WTC11 (cell line): ENCODE measurements around the gene RBP3. TPM values are rescaled to one million over a fixed set of nuclear protein-coding genes. Genes with fewer than 3 reads are reported as not detected.

Experiments used
- ATAC-seq: fragments of 200-7000 bp; cut with Tn5 transposase; 2 replicates; pipeline ENCODE4 v1.10.0; 2021; ENCODE audit warnings: mild to moderate bottlenecking, moderate library complexity
- CTCF ChIA-PET: fragments of 300-600 bp; sonication (Branson Sonifier 250); formaldehyde crosslinking; loops from one replicate; lab custom pipeline; 2021; ENCODE audit warnings: antibody characterized with exemption; lab: Charles Lee
- POLR2A ChIA-PET: fragments of 350-600 bp; sonication (Branson Sonifier 250); formaldehyde crosslinking; loops from one replicate; lab custom pipeline; 2021; ENCODE audit warnings: antibody characterized with exemption; lab: Charles Lee
- DNase-seq: peaks from one replicate; pipeline ENCODE4 v3.0.0; 2021; ENCODE audit warnings: low spot score
- H3K27ac Mint-ChIP-seq: 2 replicates; pipeline ENCODE4 v1.8.0; 2021; ENCODE audit warnings: mixed read lengths
- H3K27me3 Mint-ChIP-seq: 2 replicates; pipeline ENCODE4 v1.8.0; 2021; ENCODE audit warnings: low read depth, mild to moderate bottlenecking, moderate library complexity, mixed read lengths
- H3K36me3 Mint-ChIP-seq: 2 replicates; pipeline ENCODE4 v1.8.0; 2021; ENCODE audit warnings: mixed read lengths
- H3K4me1 Mint-ChIP-seq: 2 replicates; pipeline ENCODE4 v1.8.0; 2022; ENCODE audit warnings: mixed read lengths
- H3K4me3 Mint-ChIP-seq: 2 replicates; pipeline ENCODE4 v1.8.0; 2021; ENCODE audit warnings: mild to moderate bottlenecking, moderate library complexity, mixed read lengths
- H3K9me3 Mint-ChIP-seq: 2 replicates; pipeline ENCODE4 v1.8.0; 2021; ENCODE audit warnings: mixed read lengths
- ATF3 ChIP-seq: sonication (generic); formaldehyde crosslinking; conservative IDR thresholded peaks from 2 replicates; pipeline ENCODE4 v1.8.1; 2022; ENCODE audit warnings: mild to moderate bottlenecking, missing genetic modification reagents
- CREB1 ChIP-seq: sonication (generic); formaldehyde crosslinking; IDR thresholded peaks from 2 replicates; pipeline ENCODE4 v1.8.0; 2023; ENCODE audit warnings: mild to moderate bottlenecking, missing genetic modification reagents
- FOXJ3 ChIP-seq: sonication (generic); formaldehyde crosslinking; IDR thresholded peaks from 2 replicates; pipeline ENCODE4 v1.9.0; 2021; ENCODE audit warnings: missing genetic modification reagents, mild to moderate bottlenecking, borderline replicate concordance
- GRHL2 ChIP-seq: fragments of 250-450 bp; sonication (Bioruptor Pico); IDR thresholded peaks from 2 replicates; pipeline ENCODE4 v1.8.0; 2022; ENCODE audit warnings: mild to moderate bottlenecking, moderate library complexity; ENCODE audit not compliant: insufficient replicate concordance, severe bottlenecking
- KAT7 ChIP-seq: sonication (generic); formaldehyde crosslinking; IDR thresholded peaks from 2 replicates; pipeline ENCODE4 v1.8.1; 2023; ENCODE audit warnings: missing genetic modification reagents, mild to moderate bottlenecking, borderline replicate concordance
- MAX ChIP-seq: sonication (generic); formaldehyde crosslinking; IDR thresholded peaks from 2 replicates; pipeline ENCODE4 v1.8.0; 2022; ENCODE audit warnings: mild to moderate bottlenecking, missing genetic modification reagents
- MXD4 ChIP-seq: fragments of 250-450 bp; sonication (Bioruptor Pico); IDR thresholded peaks from 2 replicates; pipeline ENCODE4 v1.8.0; 2021; ENCODE audit warnings: mild to moderate bottlenecking, moderate library complexity, borderline replicate concordance
- SP1 ChIP-seq: sonication (generic); formaldehyde crosslinking; conservative IDR thresholded peaks from 2 replicates; pipeline ENCODE4 v1.8.1; 2022; ENCODE audit warnings: missing genetic modification reagents
- ZNF219 ChIP-seq: sonication (generic); formaldehyde crosslinking; IDR thresholded peaks from 2 replicates; pipeline ENCODE4 v1.8.0; 2023; ENCODE audit warnings: missing genetic modification reagents, mild to moderate bottlenecking, borderline replicate concordance
- ZNF232 ChIP-seq: sonication (generic); formaldehyde crosslinking; IDR thresholded peaks from 2 replicates; pipeline ENCODE4 v1.8.0; 2022; ENCODE audit warnings: mild to moderate bottlenecking, missing genetic modification reagents
- ZNF263 ChIP-seq: sonication (generic); formaldehyde crosslinking; IDR thresholded peaks from 2 replicates; pipeline ENCODE4 v1.8.1; 2022; ENCODE audit warnings: low read depth, mild to moderate bottlenecking, moderate library complexity, missing genetic modification reagents
- ZNF317 ChIP-seq: sonication (generic); formaldehyde crosslinking; IDR thresholded peaks from 2 replicates; pipeline ENCODE4 v1.8.1; 2023; ENCODE audit warnings: low read depth, mild to moderate bottlenecking, moderate library complexity, missing genetic modification reagents, borderline replicate concordance
- ZNF396 ChIP-seq: fragments of 250-450 bp; sonication (Bioruptor Pico); IDR thresholded peaks from 2 replicates; pipeline ENCODE4 v1.8.0; 2021; ENCODE audit warnings: mild to moderate bottlenecking, moderate library complexity, borderline replicate concordance
- ZNF425 ChIP-seq: fragments of 250-450 bp; sonication (Bioruptor Pico); conservative IDR thresholded peaks from 2 replicates; pipeline ENCODE4 v1.9.0; 2021; ENCODE audit warnings: mild to moderate bottlenecking
- total RNA-seq: library from RNA; stranded (reverse); gene quantifications from 3 replicates; pipeline ENCODE4 v1.2.3, GENCODE V29; 2021
- TF ChIP-seq, protein P1 (sequence below): sonication (generic); formaldehyde crosslinking; IDR thresholded peaks from 2 replicates; pipeline ENCODE4 v1.8.0; 2023; ENCODE audit warnings: missing genetic modification reagents, mild to moderate bottlenecking, borderline replicate concordance
- TF ChIP-seq, protein P2 (sequence below): sonication (generic); formaldehyde crosslinking; IDR thresholded peaks from 2 replicates; pipeline ENCODE4 v1.8.1; 2023; ENCODE audit warnings: mild to moderate bottlenecking, moderate library complexity, missing genetic modification reagents

The RBP3 gene
- total RNA-seq, 1 experiment from 2014 or later = not detected

- no peak overlapping the region for H3K27ac Mint-ChIP-seq
- peaks cover 32% of the 10 kb centered on the region for H3K4me1 Mint-ChIP-seq
- H3K4me3 Mint-ChIP-seq = no peak overlapping the region
- DNase-seq (no peak), ATAC-seq (no peak)
- no peaks in the 10 kb centered on the region for H3K9me3 Mint-ChIP-seq
- H3K27me3 Mint-ChIP-seq = no peaks in the 10 kb centered on the region; the same call in 1 of the 2 replicates
- no peaks in the 10 kb centered on the region for H3K36me3 Mint-ChIP-seq
- ChIA-PET POLR2A (no interaction called here), CTCF (interaction anchor here (1.0 to 3.4 kb wide), 6 partner anchors 9 to 357 kb away, joined by 3 to 12 read pairs (median 4); partner anchors contain the start of gene ZNF488)
- TF ChIP-seq ATF3 (CRISPR knock-in tag) (no peak), ZNF425 (CRISPR knock-in tag) (no peak), SP1 (CRISPR knock-in tag) (no peak), GRHL2 (CRISPR knock-in tag) (no peak), ZNF317 (CRISPR knock-in tag) (no peak), ZNF219 (CRISPR knock-in tag) (no peak), ZNF232 (CRISPR knock-in tag) (no peak), ZNF396 (CRISPR knock-in tag) (no peak), ZNF263 (CRISPR knock-in tag) (no peak), KAT7 (CRISPR knock-in tag) (no peak), MAX (CRISPR knock-in tag) (no peak), FOXJ3 (CRISPR knock-in tag) (no peak), CREB1 (no peak), MXD4 (no peak)
- TF ChIP-seq, protein P1, sequence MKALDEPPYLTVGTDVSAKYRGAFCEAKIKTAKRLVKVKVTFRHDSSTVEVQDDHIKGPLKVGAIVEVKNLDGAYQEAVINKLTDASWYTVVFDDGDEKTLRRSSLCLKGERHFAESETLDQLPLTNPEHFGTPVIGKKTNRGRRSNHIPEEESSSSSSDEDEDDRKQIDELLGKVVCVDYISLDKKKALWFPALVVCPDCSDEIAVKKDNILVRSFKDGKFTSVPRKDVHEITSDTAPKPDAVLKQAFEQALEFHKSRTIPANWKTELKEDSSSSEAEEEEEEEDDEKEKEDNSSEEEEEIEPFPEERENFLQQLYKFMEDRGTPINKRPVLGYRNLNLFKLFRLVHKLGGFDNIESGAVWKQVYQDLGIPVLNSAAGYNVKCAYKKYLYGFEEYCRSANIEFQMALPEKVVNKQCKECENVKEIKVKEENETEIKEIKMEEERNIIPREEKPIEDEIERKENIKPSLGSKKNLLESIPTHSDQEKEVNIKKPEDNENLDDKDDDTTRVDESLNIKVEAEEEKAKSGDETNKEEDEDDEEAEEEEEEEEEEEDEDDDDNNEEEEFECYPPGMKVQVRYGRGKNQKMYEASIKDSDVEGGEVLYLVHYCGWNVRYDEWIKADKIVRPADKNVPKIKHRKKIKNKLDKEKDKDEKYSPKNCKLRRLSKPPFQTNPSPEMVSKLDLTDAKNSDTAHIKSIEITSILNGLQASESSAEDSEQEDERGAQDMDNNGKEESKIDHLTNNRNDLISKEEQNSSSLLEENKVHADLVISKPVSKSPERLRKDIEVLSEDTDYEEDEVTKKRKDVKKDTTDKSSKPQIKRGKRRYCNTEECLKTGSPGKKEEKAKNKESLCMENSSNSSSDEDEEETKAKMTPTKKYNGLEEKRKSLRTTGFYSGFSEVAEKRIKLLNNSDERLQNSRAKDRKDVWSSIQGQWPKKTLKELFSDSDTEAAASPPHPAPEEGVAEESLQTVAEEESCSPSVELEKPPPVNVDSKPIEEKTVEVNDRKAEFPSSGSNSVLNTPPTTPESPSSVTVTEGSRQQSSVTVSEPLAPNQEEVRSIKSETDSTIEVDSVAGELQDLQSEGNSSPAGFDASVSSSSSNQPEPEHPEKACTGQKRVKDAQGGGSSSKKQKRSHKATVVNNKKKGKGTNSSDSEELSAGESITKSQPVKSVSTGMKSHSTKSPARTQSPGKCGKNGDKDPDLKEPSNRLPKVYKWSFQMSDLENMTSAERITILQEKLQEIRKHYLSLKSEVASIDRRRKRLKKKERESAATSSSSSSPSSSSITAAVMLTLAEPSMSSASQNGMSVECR (CRISPR knock-in tag) = no peak
- TF ChIP-seq, protein P2, sequence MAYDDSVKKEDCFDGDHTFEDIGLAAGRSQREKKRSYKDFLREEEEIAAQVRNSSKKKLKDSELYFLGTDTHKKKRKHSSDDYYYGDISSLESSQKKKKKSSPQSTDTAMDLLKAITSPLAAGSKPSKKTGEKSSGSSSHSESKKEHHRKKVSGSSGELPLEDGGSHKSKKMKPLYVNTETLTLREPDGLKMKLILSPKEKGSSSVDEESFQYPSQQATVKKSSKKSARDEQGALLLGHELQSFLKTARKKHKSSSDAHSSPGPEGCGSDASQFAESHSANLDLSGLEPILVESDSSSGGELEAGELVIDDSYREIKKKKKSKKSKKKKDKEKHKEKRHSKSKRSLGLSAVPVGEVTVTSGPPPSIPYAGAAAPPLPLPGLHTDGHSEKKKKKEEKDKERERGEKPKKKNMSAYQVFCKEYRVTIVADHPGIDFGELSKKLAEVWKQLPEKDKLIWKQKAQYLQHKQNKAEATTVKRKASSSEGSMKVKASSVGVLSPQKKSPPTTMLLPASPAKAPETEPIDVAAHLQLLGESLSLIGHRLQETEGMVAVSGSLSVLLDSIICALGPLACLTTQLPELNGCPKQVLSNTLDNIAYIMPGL (CRISPR knock-in tag) = no peak
Observed at GRCh38 chr10:47404937-47405336, 56.8 kb downstream of the RBP3 start.
